Tongue (tissue), 2 donors: Measurements from ENCODE around the gene DPYSL4. TPM values are rescaled to one million over a fixed set of nuclear protein-coding genes. Genes with fewer than 3 reads are reported as not detected.

Source experiments
- DNase-seq: peaks from one replicate; pipeline ENCODE4 v3.0.0-alpha.2; 2015
- total RNA-seq: library from RNA; depleted of rRNA; stranded (reverse); fragments of >200 nt; gene quantifications from one replicate; pipeline ENCODE4 v1.2.3, GENCODE V29; 2014

Gene DPYSL4
- total RNA-seq, 1 donor from 2014 or later = 2.2 TPM

DNA sequence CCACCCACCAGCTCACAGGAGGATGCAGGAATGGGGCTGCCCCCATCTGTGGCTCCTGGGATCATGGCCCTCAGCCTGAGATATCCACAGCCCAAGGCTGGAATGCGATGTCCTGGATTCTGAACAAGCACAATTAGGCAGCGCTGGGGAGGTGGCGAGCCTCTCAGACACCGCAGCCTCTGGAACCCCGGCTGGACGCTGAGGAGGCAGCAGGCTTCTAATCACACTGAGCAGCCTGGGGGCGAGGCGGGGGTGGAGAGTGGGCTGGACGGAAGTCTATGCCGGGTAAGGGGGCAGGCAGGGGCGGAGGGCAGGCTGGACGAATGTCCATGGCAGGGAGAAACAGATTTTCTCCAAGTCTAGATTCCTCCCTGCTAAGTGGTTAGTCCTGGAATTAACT lies 56.4 kb downstream of the DPYSL4 start:
- DNase-seq = no peak

DNA sequence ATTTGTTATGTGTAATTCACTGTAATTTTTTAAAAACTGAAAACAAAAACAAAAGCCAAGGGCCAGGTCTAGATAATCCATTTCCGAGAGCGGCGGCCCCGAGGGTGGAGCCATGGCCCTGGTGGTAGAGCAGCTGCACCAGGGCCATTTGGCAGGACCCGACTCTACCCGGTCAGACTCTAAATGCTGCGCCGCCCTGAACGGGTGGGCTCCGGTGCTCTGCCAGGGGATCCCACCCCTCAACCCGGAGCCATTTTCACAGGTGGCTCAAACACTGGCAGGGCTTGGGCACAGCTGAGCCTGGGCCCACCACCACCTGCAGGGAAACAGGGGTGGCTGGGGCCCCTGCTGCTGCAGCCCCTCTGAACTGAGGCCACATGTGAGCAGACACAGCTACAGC lies 56.9 kb downstream of the DPYSL4 start:
- peak; percentile 68 for DNase-seq

- DNase-seq = no peak
Measured at GRCh38 chr10:132245056-132245455, 58.3 kb downstream of the DPYSL4 start.

DNA sequence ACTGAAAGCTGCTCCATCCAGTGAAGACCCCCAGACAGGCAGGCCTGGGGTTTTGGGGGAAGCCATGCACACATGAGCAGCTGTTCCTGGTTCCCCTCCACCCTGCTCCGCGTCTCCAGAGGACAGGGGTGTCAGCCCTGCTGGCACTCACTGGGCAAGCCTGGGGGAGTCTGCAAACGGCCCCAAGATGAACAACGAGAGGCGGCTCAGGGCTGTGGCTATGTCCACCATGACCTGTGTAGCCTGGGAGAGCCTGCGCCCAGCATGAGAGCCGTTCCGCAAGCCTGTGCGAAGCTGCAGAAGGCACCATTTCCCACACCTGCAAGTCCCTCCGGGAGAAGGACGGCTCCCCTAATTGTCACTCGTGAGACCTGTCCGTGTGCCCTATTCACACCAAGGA lies 59.5 kb downstream of the DPYSL4 start:
- no peak for DNase-seq

GRCh38 chr10:132247943-132248342 lies 61.2 kb downstream of the DPYSL4 start:
- peak; percentile 86 for DNase-seq

DNA sequence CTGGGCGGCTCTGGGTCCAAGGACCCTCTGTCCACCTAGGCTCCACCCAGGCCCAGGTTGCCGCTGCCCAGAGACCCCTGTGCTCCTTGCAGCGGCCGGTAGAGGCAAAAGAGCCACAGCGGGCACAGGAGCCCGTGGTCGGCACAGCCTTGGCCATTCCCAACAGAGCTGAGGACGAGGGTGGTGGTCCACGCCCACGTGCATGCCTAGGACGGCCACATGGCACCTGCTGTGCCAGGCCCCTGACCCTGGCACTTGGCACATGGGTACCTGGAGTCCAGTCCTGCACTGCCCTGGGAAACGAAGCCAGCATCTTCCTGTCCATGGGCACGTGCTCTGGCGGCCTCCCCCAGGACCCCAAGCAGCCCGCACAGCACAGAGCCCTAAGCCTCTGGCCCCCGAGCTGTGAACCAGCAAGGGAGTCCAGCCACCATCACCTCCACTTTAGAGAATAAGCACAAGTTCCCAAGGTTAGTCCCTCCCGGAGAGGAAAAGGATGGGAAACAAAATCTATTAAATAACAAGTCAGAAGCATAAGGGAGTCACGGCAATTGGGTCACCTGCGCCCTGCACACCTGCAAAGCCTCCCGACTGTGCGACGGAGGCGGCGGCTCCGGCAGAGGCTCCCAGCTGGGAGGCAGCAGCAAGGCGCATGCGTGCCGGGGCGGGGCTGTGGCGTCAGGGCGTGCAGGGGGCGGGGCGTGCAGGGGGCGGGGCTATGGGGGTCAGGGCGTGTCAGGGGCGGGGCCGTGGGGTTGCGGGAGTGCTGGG lies 61.9 kb downstream of the DPYSL4 start:
- no peak for DNase-seq

DNA sequence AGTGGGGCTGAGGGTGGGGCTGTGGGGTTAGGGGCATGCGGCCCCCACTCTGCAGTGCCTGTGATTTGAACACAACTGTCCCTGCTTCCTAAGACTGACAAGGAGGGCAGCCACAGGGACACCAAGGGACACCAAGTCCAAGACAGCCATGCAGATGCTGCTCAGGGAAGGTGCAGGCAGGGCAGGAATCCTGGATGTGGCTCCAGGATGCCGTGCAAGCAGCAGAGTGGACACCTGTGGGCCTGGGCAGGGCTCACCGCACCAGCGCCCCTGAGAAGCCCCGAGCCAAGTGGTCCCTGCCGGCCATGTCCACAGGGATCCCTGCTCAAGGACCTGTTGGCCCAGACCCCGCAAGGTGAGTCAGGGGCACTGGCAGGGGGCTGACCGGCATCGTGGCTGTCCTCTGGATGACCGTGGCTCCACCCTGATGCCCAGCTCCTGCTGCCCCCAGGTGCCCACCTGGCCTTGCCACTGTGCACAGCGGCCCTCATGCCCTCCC lies 62.5 kb downstream of the DPYSL4 start:
- no peak for DNase-seq

GRCh38 chr10:132249824-132250375 lies 63.2 kb downstream of the DPYSL4 start:
- no peak for DNase-seq

GRCh38 chr10:132250481-132251475 lies 64.0 kb downstream of the DPYSL4 start:
- no peak for DNase-seq

DNA sequence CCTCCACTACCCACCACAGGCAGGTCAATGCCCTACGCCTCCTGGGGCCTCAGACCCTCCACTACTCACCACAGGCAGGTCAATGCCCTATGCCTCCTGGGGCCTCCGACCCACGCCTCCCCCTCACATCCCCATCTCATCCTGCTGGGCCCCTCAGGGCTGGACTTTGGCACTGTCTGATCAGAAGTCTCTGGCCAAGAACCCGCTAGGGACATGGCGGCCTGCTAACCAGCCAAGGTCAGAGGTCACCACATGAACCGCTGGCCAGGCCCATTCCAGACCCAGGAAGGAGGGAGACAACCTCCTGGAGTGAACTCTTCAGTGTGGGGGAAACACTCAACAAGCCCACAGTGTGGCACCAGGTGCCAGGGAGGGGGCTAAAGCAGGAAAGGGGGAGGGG lies 65.2 kb downstream of the DPYSL4 start:
- DNase-seq = no peak

GRCh38 chr10:132252412-132252811 lies 65.7 kb downstream of the DPYSL4 start:
- DNase-seq = no peak

- no peak for DNase-seq
Measured at GRCh38 chr10:132253092-132253687, 66.4 kb downstream of the DPYSL4 start.

DNA sequence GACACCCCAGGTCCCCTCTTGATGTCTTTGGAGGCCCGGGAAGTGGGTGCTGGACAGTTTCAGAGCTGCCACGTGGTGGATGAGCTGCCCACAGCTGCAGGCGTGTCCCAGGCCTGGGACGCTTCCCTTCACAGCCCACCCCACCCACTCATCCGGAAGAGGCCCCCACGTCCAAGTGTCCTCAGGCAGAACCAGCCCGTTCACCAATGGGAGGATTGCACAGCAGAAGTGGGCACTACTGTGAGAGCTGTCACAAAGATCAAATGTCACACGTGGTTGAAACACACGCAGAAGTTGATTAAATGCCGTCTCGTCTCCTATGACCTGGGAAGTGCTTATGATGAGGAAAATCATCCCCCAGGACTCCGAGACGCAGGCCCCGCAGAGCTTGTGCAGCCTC lies 68.1 kb downstream of the DPYSL4 start:
- no peak for DNase-seq

Other genes starting within 250 kb of the DPYSL4 start
- 89.3 TPM for gene BNIP3, start 205.0 kb upstream of the DPYSL4 start, total RNA-seq
- gene JAKMIP3, start 121.0 kb upstream of the DPYSL4 start, total RNA-seq = 1.0 TPM
- gene STK32C, start 121.0 kb downstream of the DPYSL4 start, total RNA-seq = 7.8 TPM
- 10.2 TPM for gene LRRC27, start 145.2 kb downstream of the DPYSL4 start, total RNA-seq
- 25.3 TPM for gene PWWP2B, start 210.3 kb downstream of the DPYSL4 start, total RNA-seq